Chondrocyte (in vitro differentiated cells): ENCODE data around the gene FAM177A1. TPM values are rescaled to one million over a fixed set of nuclear protein-coding genes. Genes with fewer than 3 reads are reported as not detected.

Source experiments
- DNase-seq: peaks from one replicate; pipeline ENCODE4 v3.0.0; 2021; ENCODE audit warnings: mixed read lengths, low spot score
- H3K27ac Mint-ChIP-seq: one replicate; pipeline ENCODE4 v1.8.0; 2021; ENCODE audit warnings: mild to moderate bottlenecking, moderate library complexity, mixed read lengths; ENCODE audit not compliant: unreplicated experiment
- H3K27me3 Mint-ChIP-seq: 2 replicates; pipeline ENCODE4 v1.8.0; 2021; ENCODE audit warnings: low read depth, mixed read lengths
- H3K36me3 Mint-ChIP-seq: 2 replicates; pipeline ENCODE4 v1.8.0; 2021; ENCODE audit warnings: low read depth, mixed read lengths
- H3K4me1 Mint-ChIP-seq: 2 replicates; pipeline ENCODE4 v1.8.0; 2021; ENCODE audit warnings: low read depth, mild to moderate bottlenecking, mixed read lengths
- H3K4me3 Mint-ChIP-seq: one replicate; pipeline ENCODE4 v1.8.0; 2021; ENCODE audit warnings: mild to moderate bottlenecking, moderate library complexity, mixed read lengths; ENCODE audit not compliant: unreplicated experiment
- H3K9me3 Mint-ChIP-seq: 2 replicates; pipeline ENCODE4 v1.8.0; 2021; ENCODE audit warnings: low read depth, mixed read lengths
- total RNA-seq: library from RNA; stranded (reverse); gene quantifications from 3 replicates; pipeline ENCODE4 v1.2.1, GENCODE V29; 2021
- TF ChIP-seq, protein P1 (sequence below): fragments of 200-600 bp; sonication (generic); IDR thresholded peaks from 2 replicates; pipeline ENCODE4 v1.5.0; 2021; ENCODE audit warnings: antibody characterized with exemption, mild to moderate bottlenecking, moderate library complexity

FAM177A1 gene
- total RNA-seq, 1 donor from 2014 or later: 103 TPM

GRCh38 chr14:35121887-35122695, 76.0 kb downstream of the FAM177A1 start, which contains the start of the genes PPP2R3C and PRORP:
PPP2R3C (minus strand) TSS chr14:35121990; CDS start chr14:35121959, 31 bp downstream.
PRORP (plus strand) TSS chr14:35122552; CDS start chr14:35123246, 694 bp downstream.
- H3K4me3 Mint-ChIP-seq: peak within 1 kb of the TSS; percentile 97
- no peaks in the 10 kb centered on the region for H3K27me3 Mint-ChIP-seq
- peaks cover 10% of the 10 kb centered on the region for H3K36me3 Mint-ChIP-seq
- H3K9me3 Mint-ChIP-seq: no peaks in the 10 kb centered on the region
- peak within 1 kb of the TSS; percentile 99 for H3K27ac Mint-ChIP-seq
- peaks cover 63% of the 10 kb centered on the region for H3K4me1 Mint-ChIP-seq
- peak; percentile 95 for DNase-seq
- TF ChIP-seq, protein P1, sequence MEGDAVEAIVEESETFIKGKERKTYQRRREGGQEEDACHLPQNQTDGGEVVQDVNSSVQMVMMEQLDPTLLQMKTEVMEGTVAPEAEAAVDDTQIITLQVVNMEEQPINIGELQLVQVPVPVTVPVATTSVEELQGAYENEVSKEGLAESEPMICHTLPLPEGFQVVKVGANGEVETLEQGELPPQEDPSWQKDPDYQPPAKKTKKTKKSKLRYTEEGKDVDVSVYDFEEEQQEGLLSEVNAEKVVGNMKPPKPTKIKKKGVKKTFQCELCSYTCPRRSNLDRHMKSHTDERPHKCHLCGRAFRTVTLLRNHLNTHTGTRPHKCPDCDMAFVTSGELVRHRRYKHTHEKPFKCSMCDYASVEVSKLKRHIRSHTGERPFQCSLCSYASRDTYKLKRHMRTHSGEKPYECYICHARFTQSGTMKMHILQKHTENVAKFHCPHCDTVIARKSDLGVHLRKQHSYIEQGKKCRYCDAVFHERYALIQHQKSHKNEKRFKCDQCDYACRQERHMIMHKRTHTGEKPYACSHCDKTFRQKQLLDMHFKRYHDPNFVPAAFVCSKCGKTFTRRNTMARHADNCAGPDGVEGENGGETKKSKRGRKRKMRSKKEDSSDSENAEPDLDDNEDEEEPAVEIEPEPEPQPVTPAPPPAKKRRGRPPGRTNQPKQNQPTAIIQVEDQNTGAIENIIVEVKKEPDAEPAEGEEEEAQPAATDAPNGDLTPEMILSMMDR: no peak

DNA sequence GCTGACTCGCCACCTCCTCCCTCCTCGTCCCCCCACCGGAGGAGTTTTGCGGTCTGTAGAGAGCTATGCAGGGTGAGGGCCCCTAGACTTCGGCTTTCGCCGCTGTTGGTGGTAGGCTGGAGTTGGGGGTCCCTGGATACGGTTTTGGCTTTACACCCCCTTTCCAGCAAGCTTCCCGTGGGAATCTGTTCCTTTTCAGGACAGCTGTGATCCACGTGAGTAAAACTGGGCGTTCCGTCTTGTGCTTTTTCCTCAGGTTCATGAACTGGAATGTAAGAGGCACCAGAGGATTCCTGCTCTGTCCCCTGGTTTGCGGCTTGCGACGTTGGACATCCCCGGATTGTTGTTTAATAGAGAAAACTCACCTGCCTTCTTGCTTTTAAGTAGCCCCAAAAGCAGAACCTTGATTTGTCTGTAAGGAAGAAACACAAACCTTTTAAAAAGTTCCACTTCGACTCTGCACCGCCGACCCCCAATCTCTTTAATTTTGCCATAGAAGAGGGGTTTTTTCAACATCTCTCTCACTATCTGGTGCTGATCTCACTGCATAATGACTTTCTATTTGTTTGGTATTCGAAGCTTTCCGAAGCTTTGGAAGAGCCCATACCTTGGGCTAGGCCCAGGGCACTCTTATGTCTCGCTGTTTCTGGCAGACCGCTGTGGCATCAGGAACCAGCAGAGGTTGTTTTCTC, 76.8 kb downstream of the FAM177A1 start:
- Mint-ChIP-seq H3K36me3 (peaks cover 13% of the 10 kb centered on the region), H3K4me1 (peaks cover 63% of the 10 kb centered on the region), H3K27ac (peak overlapping the region; percentile 99), H3K9me3 (no peaks in the 10 kb centered on the region), H3K4me3 (peak overlapping the region; percentile 97), H3K27me3 (no peaks in the 10 kb centered on the region)
- TF ChIP-seq, protein P1: peak; percentile 24
- DNase-seq: no peak

GRCh38 chr14:35123388-35123703, 77.3 kb downstream of the FAM177A1 start:
- Mint-ChIP-seq H3K36me3 (peaks cover 13% of the 10 kb centered on the region), H3K4me1 (peaks cover 63% of the 10 kb centered on the region), H3K27me3 (no peaks in the 10 kb centered on the region), H3K4me3 (peak overlapping the region; percentile 97), H3K9me3 (no peaks in the 10 kb centered on the region), H3K27ac (peak overlapping the region; percentile 99)
- TF ChIP-seq, protein P1: no peak
- no peak for DNase-seq

DNA sequence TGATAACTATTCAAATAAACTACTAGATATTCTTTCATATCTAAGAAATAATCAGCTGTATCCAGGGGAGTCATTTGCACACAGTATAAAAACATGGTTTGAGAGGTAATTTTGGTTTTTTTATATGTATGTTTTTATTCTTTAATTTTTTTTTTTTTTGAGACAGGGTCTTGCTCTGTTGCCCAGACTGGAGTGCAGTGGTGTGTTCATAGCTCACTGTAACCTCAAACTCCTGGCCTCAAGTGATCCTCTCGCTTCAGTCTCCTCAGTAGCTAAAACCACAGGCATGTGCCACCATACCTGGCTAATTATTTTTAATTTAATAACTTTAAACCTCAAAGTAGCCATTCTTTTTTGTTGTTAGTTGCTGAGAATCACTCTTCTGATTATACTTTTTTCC, 78.1 kb downstream of the FAM177A1 start:
- H3K4me3 Mint-ChIP-seq: peak overlapping the region; percentile 97
- no peaks in the 10 kb centered on the region for H3K9me3 Mint-ChIP-seq
- TF ChIP-seq, protein P1: no peak
- peaks cover 12% of the 10 kb centered on the region for H3K36me3 Mint-ChIP-seq
- no peaks in the 10 kb centered on the region for H3K27me3 Mint-ChIP-seq
- no peak for DNase-seq
- H3K4me1 Mint-ChIP-seq: peaks cover 61% of the 10 kb centered on the region
- H3K27ac Mint-ChIP-seq: peak overlapping the region; percentile 99

Other genes with a start within 250 kb of the FAM177A1 start
- gene BAZ1A, start 170.9 kb upstream of the FAM177A1 start, total RNA-seq: 22.5 to 27.0 TPM (median 25.0 TPM) in 3 replicates
- gene SRP54, start 63.3 kb upstream of the FAM177A1 start, total RNA-seq: 54.4 to 71.3 TPM (median 56.2 TPM) in 3 replicates
- 30.5 to 44.2 TPM (median 37.4 TPM) in 3 replicates for gene PPP2R3C, start 75.7 kb downstream of the FAM177A1 start, total RNA-seq
- 27.0 to 42.3 TPM (median 31.1 TPM) in 3 replicates for gene PRORP, start 76.3 kb downstream of the FAM177A1 start, total RNA-seq
- 129 to 167 TPM (median 137 TPM) in 3 replicates for gene PSMA6, start 246.1 kb downstream of the FAM177A1 start, total RNA-seq